Measurements from ENCODE around the gene FFAR4.

FFAR4 gene

GRCh38 chr10:93595378-93596161, 29.1 kb downstream of the FFAR4 start:
- no peak for TF ChIP-seq CTCF (IDR thresholded peaks at IDR 0.05; ENCODE audit: low read depth, low read length)
- DNase-seq (ENCODE audit: extremely low read depth, low read depth), result no peak

GRCh38 chr10:93596539-93596938, 30.1 kb downstream of the FFAR4 start:
- DNase-seq (ENCODE audit: extremely low read depth, low read depth), result no peak
- no peak for TF ChIP-seq CTCF (IDR thresholded peaks at IDR 0.05; ENCODE audit: low read depth, low read length)

GRCh38 chr10:93597075-93597599, 30.7 kb downstream of the FFAR4 start:
- no peak for DNase-seq (ENCODE audit: extremely low read depth, low read depth)
- TF ChIP-seq CTCF (IDR thresholded peaks at IDR 0.05; ENCODE audit: low read depth, low read length), result no peak

- TF ChIP-seq CTCF (IDR thresholded peaks at IDR 0.05; ENCODE audit: low read depth, low read length), result no peak
- no peak for DNase-seq (ENCODE audit: extremely low read depth, low read depth)
Measured at GRCh38 chr10:93598157-93598556, 31.7 kb downstream of the FFAR4 start.

- no peak for DNase-seq (ENCODE audit: extremely low read depth, low read depth)
- TF ChIP-seq CTCF (IDR thresholded peaks at IDR 0.05; ENCODE audit: low read depth, low read length), result no peak
Measured at GRCh38 chr10:93599335-93599734, 32.9 kb downstream of the FFAR4 start.

GRCh38 chr10:93599778-93600177, 33.3 kb downstream of the FFAR4 start:
- no peak for TF ChIP-seq CTCF (IDR thresholded peaks at IDR 0.05; ENCODE audit: low read depth, low read length)
- DNase-seq (ENCODE audit: extremely low read depth, low read depth), result no peak

- TF ChIP-seq CTCF (IDR thresholded peaks at IDR 0.05; ENCODE audit: low read depth, low read length), result no peak
- no peak for DNase-seq (ENCODE audit: extremely low read depth, low read depth)
Measured at GRCh38 chr10:93600446-93601145, 34.1 kb downstream of the FFAR4 start.

Measured in AG09319 (cell line).